Sigmoid colon (tissue), 4 donors: ENCODE results near the gene MEPCE.

Experiments used
- POLR2A ChIP-seq, 2 donors: fragments of 450-650 bp; IDR thresholded peaks; one replicate each; pipeline ENCODE4 v1.6.1; 2016; ENCODE audit warnings: antibody characterized with exemption in 2 of 2, mild to moderate bottlenecking in 2 of 2, moderate library complexity in 2 of 2
- POLR2AphosphoS5 ChIP-seq, 4 donors: sonication (generic); formaldehyde crosslinking; IDR thresholded peaks; one replicate each; pipeline ENCODE4 v1.6.1; 2017; ENCODE audit warnings: antibody characterized with exemption in 4 of 4
- TF ChIP-seq, protein P1 (sequence below), 4 experiments: fragments of 450-650 bp in 3 of 4; fragments of 200-600 bp in 1 of 4; IDR thresholded peaks; one replicate each; pipeline ENCODE4 v1.5.1; 2016 to 2019; ENCODE audit warnings: antibody characterized with exemption in 4 of 4, mild to moderate bottlenecking in 3 of 4, moderate library complexity in 2 of 4

DNA sequence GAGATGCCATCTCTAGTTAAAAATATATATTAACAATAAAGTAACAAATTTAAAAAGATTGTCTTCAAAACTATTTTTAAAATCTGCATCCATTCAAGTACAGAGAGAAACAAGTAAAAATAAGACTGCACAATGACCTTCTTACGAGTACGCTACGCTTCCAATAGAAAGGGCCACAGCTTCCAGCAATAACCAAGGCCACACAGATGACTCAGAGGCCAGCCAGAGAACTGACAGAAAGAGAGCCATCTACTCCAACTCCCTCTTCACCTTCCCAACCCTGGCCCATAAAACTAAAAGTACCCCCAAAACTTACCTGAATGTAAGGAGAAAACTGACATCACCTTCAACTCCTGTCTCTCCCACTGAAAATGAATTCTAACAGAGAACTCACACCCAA, 29.6 kb upstream of the MEPCE start:
- TF ChIP-seq, protein P1, sequence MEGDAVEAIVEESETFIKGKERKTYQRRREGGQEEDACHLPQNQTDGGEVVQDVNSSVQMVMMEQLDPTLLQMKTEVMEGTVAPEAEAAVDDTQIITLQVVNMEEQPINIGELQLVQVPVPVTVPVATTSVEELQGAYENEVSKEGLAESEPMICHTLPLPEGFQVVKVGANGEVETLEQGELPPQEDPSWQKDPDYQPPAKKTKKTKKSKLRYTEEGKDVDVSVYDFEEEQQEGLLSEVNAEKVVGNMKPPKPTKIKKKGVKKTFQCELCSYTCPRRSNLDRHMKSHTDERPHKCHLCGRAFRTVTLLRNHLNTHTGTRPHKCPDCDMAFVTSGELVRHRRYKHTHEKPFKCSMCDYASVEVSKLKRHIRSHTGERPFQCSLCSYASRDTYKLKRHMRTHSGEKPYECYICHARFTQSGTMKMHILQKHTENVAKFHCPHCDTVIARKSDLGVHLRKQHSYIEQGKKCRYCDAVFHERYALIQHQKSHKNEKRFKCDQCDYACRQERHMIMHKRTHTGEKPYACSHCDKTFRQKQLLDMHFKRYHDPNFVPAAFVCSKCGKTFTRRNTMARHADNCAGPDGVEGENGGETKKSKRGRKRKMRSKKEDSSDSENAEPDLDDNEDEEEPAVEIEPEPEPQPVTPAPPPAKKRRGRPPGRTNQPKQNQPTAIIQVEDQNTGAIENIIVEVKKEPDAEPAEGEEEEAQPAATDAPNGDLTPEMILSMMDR (IDR thresholded peaks at IDR 0.05) = no peak
- no peak for TF ChIP-seq POLR2A (IDR thresholded peaks at IDR 0.05)
- no peak for TF ChIP-seq POLR2AphosphoS5 (IDR thresholded peaks at IDR 0.05)
